A673 (cell line): ENCODE results near the gene PROM1. TPM values are rescaled to one million over a fixed set of nuclear protein-coding genes. Genes with fewer than 3 reads are reported as not detected.

Experiments
- BruUV-seq: library from RNA; stranded (reverse); fragments of 400-500 nt; replicated peaks from 2 replicates; lab custom pipeline; 2021; lab: Mats Ljungman, UMichigan
- CTCF ChIA-PET: fragments of 300-600 bp; sonication (Branson Sonifier 250); formaldehyde crosslinking; loops from one replicate; lab custom pipeline; 2022; ENCODE audit warnings: antibody characterized with exemption; lab: Charles Lee
- POLR2A ChIA-PET: fragments of 300-600 bp; sonication (Branson Sonifier 250); formaldehyde crosslinking; loops from one replicate; lab custom pipeline; 2022; ENCODE audit warnings: antibody characterized with exemption; ENCODE audit not compliant: low non-redundant PET; lab: Charles Lee
- DNase-seq: peaks from one replicate; pipeline ENCODE4 v3.0.0-alpha.2; 2015; ENCODE audit warnings: low spot score
- H3K27ac ChIP-seq: fragments of 200-600 bp; sonication (generic); 2 replicates; pipeline ENCODE4 v1.5.1; 2016; ENCODE audit warnings: mixed run types, low read depth, mild to moderate bottlenecking, mixed read lengths, antibody characterized with exemption, low read length; ENCODE audit not compliant: poor library complexity, severe bottlenecking
- H3K27me3 ChIP-seq: fragments of 200-600 bp; sonication (generic); replicated peaks from 2 replicates; pipeline ENCODE4 v1.6.1; 2017; ENCODE audit warnings: mixed run types, low read depth, mild to moderate bottlenecking, mixed read lengths, antibody characterized with exemption, low read length; ENCODE audit not compliant: insufficient read depth, poor library complexity
- H3K36me3 ChIP-seq: fragments of 200-600 bp; sonication (generic); 2 replicates; pipeline ENCODE4 v1.6.1; 2016; ENCODE audit warnings: mixed run types, mild to moderate bottlenecking, mixed read lengths, antibody characterized with exemption, low read length; ENCODE audit not compliant: insufficient read depth, poor library complexity, severe bottlenecking
- H3K4me1 ChIP-seq: fragments of 200-600 bp; sonication (generic); 2 replicates; pipeline ENCODE4 v1.6.1; 2017; ENCODE audit warnings: mixed run types, mild to moderate bottlenecking, mixed read lengths, antibody characterized with exemption, low read length; ENCODE audit not compliant: insufficient read depth, poor library complexity, severe bottlenecking
- H3K4me3 ChIP-seq: fragments of 200-600 bp; sonication (generic); 2 replicates; pipeline ENCODE4 v1.5.1; 2016; ENCODE audit warnings: low read depth, mixed run types, mild to moderate bottlenecking, mixed read lengths, low read length; ENCODE audit not compliant: poor library complexity, severe bottlenecking
- H3K9me3 ChIP-seq: fragments of 200-600 bp; sonication (generic); 2 replicates; pipeline ENCODE4 v1.6.1; 2016; ENCODE audit warnings: mixed run types, low read depth, mild to moderate bottlenecking, mixed read lengths, antibody characterized with exemption, low read length; ENCODE audit not compliant: poor library complexity, severe bottlenecking
- CTCF ChIP-seq: fragments of 300-800, 200-600 bp; sonication (generic); conservative IDR thresholded peaks from 2 replicates; pipeline ENCODE4 v1.5.1; 2017; ENCODE audit warnings: low read depth, mild to moderate bottlenecking, antibody characterized with exemption, low read length, moderate library complexity, mixed read lengths
- EZH2 ChIP-seq: fragments of 200-600 bp; sonication (generic); IDR thresholded peaks from 2 replicates; pipeline ENCODE4 v1.6.1; 2017; ENCODE audit warnings: borderline replicate concordance, low read depth, mild to moderate bottlenecking, mixed read lengths, antibody characterized with exemption, low read length; ENCODE audit not compliant: poor library complexity, severe bottlenecking
- intact Hi-C: fragments of 100-400 bp; cut with micrococcal nuclease; formaldehyde crosslinking; loops from one replicate; pipeline ENCODE4 v1.10.0; 2022; ENCODE audit not compliant: unreplicated experiment
- total RNA-seq: library from RNA; stranded (reverse); gene quantifications from 2 replicates; pipeline ENCODE4 v1.2.3, GENCODE V29; 2021

The PROM1 gene
- total RNA-seq, 1 experiment from 2014 or later: 13.9 TPM

GRCh38 chr4:16082426-16083240, 1.2 kb downstream of the PROM1 start:
- Histone ChIP-seq H3K4me1 (no peaks in the 10 kb centered on the region), H3K27me3 (peaks cover 42% of the 10 kb centered on the region), H3K27ac (peak overlapping the region; percentile 10), H3K4me3 (peak overlapping the region; percentile 52), H3K9me3 (no peaks in the 10 kb centered on the region), H3K36me3 (no peaks in the 10 kb centered on the region)
- TF ChIP-seq CTCF: 0 out of 2 replicates have a peak, but pooled peaks have one; percentile 9
- no peak for TF ChIP-seq EZH2
- peak; percentile 81 for DNase-seq
- CTCF ChIA-PET: interaction anchor here (0.6 kb wide), 1 partner anchor 123 kb away, joined by 3 read pairs; no protein-coding TSS in a partner anchor
- POLR2A ChIA-PET: interaction anchor here (0.6 kb wide), 1 partner anchor 542 kb away, joined by 3 read pairs; no protein-coding TSS in a partner anchor
- no TSS peak for BruUV-seq
- intact Hi-C loops: loop anchor here (2.0 to 5.0 kb wide), 2 partner anchors 50 to 115 kb away; no protein-coding TSS in a partner anchor

GRCh38 chr4:16082041-16082425, 1.8 kb downstream of the PROM1 start:
- H3K27me3 ChIP-seq: peaks cover 38% of the 10 kb centered on the region
- no peaks in the 10 kb centered on the region for H3K36me3 ChIP-seq
- CTCF ChIA-PET: interaction anchor here (0.6 kb wide), 1 partner anchor 124 kb away, joined by 3 read pairs; no protein-coding TSS in a partner anchor
- peak overlapping the region; percentile 10 for H3K27ac ChIP-seq
- H3K4me3 ChIP-seq: peak overlapping the region; percentile 52
- no peaks in the 10 kb centered on the region for H3K9me3 ChIP-seq
- DNase-seq: peak; percentile 22
- TF ChIP-seq CTCF (no peak), EZH2 (no peak)
- TSS peak; percentile 52 for BruUV-seq
- POLR2A ChIA-PET: interaction anchor here (0.6 kb wide), 1 partner anchor 542 kb away, joined by 3 read pairs; no protein-coding TSS in a partner anchor
- intact Hi-C loops: loop anchor here (2.0 to 5.0 kb wide), 2 partner anchors 49 to 115 kb away; no protein-coding TSS in a partner anchor
- H3K4me1 ChIP-seq: no peaks in the 10 kb centered on the region

- intact Hi-C loops: no loop called here
- H3K9me3 ChIP-seq: no peaks in the 10 kb centered on the region
- H3K36me3 ChIP-seq: no peaks in the 10 kb centered on the region
- ChIA-PET CTCF (no interaction called here), POLR2A (interaction anchor here (0.6 kb wide), 1 partner anchor 461 kb away, joined by 3 read pairs; no protein-coding TSS in a partner anchor)
- H3K4me3 ChIP-seq: no peak overlapping the region
- no peak for DNase-seq
- peaks cover 4% of the 10 kb centered on the region for H3K4me1 ChIP-seq
- BruUV-seq: no TSS peak
- H3K27me3 ChIP-seq: peaks cover 16% of the 10 kb centered on the region
- TF ChIP-seq CTCF (no peak), EZH2 (no peak)
- H3K27ac ChIP-seq: no peak overlapping the region
Observed at GRCh38 chr4:16079046-16079445, 4.8 kb downstream of the PROM1 start.
